Uterus (tissue), 2 donors: ENCODE measurements around the gene PTPRN2.

Experiments used
- POLR2A ChIP-seq, 2 donors: fragments of 450-650 bp; IDR thresholded peaks; one replicate each; pipeline ENCODE4 v1.6.1; 2016; ENCODE audit warnings: antibody characterized with exemption in 2 of 2, mild to moderate bottlenecking in 1 of 2, moderate library complexity in 1 of 2
- TF ChIP-seq, protein P1 (sequence below), 4 experiments: fragments of 200-600 bp in 2 of 4; fragments of 450-650 bp in 2 of 4; sonication (generic) in 2 of 4; IDR thresholded peaks; one replicate each; pipeline ENCODE4 v1.5.1; 2016 to 2019; ENCODE audit warnings: antibody characterized with exemption in 4 of 4, mild to moderate bottlenecking in 2 of 4, moderate library complexity in 1 of 4

DNA sequence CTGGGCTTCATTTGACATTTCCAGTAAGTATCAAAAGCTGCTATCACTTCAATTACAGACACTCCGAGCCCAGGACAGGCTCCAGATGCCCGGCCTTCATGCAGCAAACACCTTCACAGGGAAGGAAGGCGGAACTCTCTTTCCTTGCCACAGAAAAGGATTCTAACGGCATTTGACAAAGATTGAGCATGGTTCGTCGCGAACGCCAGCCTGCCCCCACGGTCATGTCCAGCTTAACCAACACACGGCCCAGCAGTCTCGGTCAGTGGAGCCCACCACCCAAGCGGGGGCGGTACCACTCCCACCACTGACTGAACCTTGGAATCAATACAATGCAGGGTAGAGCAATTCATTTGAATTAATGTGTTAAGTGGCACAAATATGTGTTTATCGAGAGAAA lies 643.6 kb downstream of the PTPRN2 start:
- no peak for TF ChIP-seq POLR2A (IDR thresholded peaks at IDR 0.05)
- TF ChIP-seq, protein P1, sequence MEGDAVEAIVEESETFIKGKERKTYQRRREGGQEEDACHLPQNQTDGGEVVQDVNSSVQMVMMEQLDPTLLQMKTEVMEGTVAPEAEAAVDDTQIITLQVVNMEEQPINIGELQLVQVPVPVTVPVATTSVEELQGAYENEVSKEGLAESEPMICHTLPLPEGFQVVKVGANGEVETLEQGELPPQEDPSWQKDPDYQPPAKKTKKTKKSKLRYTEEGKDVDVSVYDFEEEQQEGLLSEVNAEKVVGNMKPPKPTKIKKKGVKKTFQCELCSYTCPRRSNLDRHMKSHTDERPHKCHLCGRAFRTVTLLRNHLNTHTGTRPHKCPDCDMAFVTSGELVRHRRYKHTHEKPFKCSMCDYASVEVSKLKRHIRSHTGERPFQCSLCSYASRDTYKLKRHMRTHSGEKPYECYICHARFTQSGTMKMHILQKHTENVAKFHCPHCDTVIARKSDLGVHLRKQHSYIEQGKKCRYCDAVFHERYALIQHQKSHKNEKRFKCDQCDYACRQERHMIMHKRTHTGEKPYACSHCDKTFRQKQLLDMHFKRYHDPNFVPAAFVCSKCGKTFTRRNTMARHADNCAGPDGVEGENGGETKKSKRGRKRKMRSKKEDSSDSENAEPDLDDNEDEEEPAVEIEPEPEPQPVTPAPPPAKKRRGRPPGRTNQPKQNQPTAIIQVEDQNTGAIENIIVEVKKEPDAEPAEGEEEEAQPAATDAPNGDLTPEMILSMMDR (IDR thresholded peaks at IDR 0.05): no peak
